Astrocyte (in vitro differentiated cells and primary cell): Measurements from ENCODE around the gene FKBP10.

Experiments
- CTCF ChIP-seq: IDR thresholded peaks from 2 replicates; pipeline ENCODE4 v1.5.1; 2011; ENCODE audit warnings: low read depth, mild to moderate bottlenecking, inconsistent platforms, low read length, moderate library complexity; ENCODE audit not compliant: insufficient read depth
- EZH2 ChIP-seq: IDR thresholded peaks from 2 replicates; pipeline ENCODE4 v1.6.1; 2012; ENCODE audit warnings: mild to moderate bottlenecking, low read length, inconsistent platforms; ENCODE audit not compliant: insufficient read depth

DNA sequence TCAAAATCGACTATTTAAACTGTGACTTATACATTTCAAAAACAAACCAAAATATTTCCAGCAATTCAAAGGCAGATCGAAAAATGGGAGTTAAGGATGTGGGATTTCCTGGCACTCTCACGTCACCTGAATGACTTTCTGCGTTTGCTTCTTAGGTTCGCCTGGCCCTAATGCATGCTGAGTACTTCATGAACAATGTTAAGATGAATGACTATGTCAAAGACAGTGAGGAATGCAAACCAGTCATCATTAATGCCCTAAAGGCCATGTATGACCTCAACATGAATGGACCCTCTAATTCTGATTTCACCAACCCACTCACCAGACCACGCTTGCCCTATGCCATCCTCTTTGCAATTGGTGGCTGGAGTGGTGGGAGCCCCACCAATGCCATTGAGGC, 32.2 kb downstream of the FKBP10 start:
- TF ChIP-seq CTCF, result no peak
- TF ChIP-seq EZH2, result no peak
